Activated CD8-positive, alpha-beta T cell treated with anti-CD3 and anti-CD28 coated beads for 36 hours (primary cell): ENCODE measurements around the gene DLG2. TPM values are rescaled to one million over a fixed set of nuclear protein-coding genes. Genes with fewer than 3 reads are reported as not detected.

Source experiments
- ATAC-seq: fragments of 200-7000 bp; cut with Tn5 transposase; one replicate; pipeline ENCODE4 v1.10.0; 2021; ENCODE audit warnings: mild to moderate bottlenecking, moderate library complexity
- CTCF ChIA-PET: fragments of 350-600 bp; sonication (Branson Sonifier 250); formaldehyde crosslinking; loops from one replicate; lab custom pipeline; 2021; ENCODE audit warnings: antibody characterized with exemption; lab: Charles Lee
- POLR2A ChIA-PET: fragments of 350-600 bp; sonication (Branson Sonifier 250); formaldehyde crosslinking; loops from one replicate; lab custom pipeline; 2021; ENCODE audit warnings: antibody characterized with exemption; lab: Charles Lee
- DNase-seq: peaks from one replicate; pipeline ENCODE4 v3.0.0-alpha.2; 2020
- H3K27ac Mint-ChIP-seq: one replicate; pipeline ENCODE4 v1.8.0; 2021; ENCODE audit warnings: mild to moderate bottlenecking, mixed read lengths
- H3K27me3 Mint-ChIP-seq: one replicate; pipeline ENCODE4 v1.8.0; 2021; ENCODE audit warnings: mixed read lengths
- H3K36me3 Mint-ChIP-seq: one replicate; pipeline ENCODE4 v1.8.0; 2021; ENCODE audit warnings: low read depth, mixed read lengths
- H3K4me1 Mint-ChIP-seq: one replicate; pipeline ENCODE4 v1.8.0; 2021; ENCODE audit warnings: low read depth, mixed read lengths
- H3K4me3 Mint-ChIP-seq: one replicate; pipeline ENCODE4 v1.8.0; 2021; ENCODE audit warnings: mild to moderate bottlenecking, moderate library complexity, mixed read lengths
- H3K9me3 Mint-ChIP-seq: one replicate; pipeline ENCODE4 v1.8.0; 2021; ENCODE audit warnings: mixed read lengths
- intact Hi-C: fragments of 100-400 bp; cut with micrococcal nuclease; formaldehyde crosslinking; loops from one replicate; pipeline ENCODE4 v1.10.0; 2022
- total RNA-seq, 2 experiments: library from RNA; stranded (reverse); gene quantifications; one replicate each; pipeline ENCODE4 v1.2.3, GENCODE V29; 2021
- TF ChIP-seq, protein P1 (sequence below): fragments of 200-600 bp; IDR thresholded peaks from one replicate; pipeline ENCODE4 v1.8.0; 2022; ENCODE audit warnings: antibody characterized with exemption, mild to moderate bottlenecking

The DLG2 gene
- total RNA-seq, 2 experiments from 2014 or later: 2.2 to 2.6 TPM

DNA sequence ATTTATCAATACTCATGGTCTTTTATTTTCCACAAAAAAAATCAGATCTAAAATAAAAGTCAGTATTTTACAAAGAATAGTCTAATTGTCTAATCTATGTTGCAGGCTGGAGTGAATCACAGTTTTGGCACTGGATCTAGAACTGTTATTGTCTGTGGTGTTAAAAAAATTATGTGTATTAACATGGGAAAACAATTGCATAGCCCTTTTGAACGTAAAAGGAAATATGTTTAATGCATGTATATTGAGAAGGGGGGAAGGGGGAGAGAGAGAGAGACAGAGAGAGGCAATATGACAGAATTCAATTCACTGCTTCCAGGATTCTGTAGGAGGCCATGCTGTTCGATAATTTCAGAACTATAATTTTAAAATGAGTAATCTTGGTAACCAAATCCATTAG is 2016.1 kb downstream of the DLG2 start:
- Mint-ChIP-seq H3K4me1 (no peaks in the 10 kb centered on the region), H3K9me3 (no peaks in the 10 kb centered on the region), H3K4me3 (no peak overlapping the region), H3K27ac (no peak overlapping the region), H3K36me3 (no peaks in the 10 kb centered on the region), H3K27me3 (peaks cover 2% of the 10 kb centered on the region)
- ChIA-PET POLR2A (no interaction called here), CTCF (no interaction called here)
- DNase-seq: no peak
- intact Hi-C loops: no loop called here
- TF ChIP-seq, protein P1, sequence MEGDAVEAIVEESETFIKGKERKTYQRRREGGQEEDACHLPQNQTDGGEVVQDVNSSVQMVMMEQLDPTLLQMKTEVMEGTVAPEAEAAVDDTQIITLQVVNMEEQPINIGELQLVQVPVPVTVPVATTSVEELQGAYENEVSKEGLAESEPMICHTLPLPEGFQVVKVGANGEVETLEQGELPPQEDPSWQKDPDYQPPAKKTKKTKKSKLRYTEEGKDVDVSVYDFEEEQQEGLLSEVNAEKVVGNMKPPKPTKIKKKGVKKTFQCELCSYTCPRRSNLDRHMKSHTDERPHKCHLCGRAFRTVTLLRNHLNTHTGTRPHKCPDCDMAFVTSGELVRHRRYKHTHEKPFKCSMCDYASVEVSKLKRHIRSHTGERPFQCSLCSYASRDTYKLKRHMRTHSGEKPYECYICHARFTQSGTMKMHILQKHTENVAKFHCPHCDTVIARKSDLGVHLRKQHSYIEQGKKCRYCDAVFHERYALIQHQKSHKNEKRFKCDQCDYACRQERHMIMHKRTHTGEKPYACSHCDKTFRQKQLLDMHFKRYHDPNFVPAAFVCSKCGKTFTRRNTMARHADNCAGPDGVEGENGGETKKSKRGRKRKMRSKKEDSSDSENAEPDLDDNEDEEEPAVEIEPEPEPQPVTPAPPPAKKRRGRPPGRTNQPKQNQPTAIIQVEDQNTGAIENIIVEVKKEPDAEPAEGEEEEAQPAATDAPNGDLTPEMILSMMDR: no peak
- no peak for ATAC-seq

DNA sequence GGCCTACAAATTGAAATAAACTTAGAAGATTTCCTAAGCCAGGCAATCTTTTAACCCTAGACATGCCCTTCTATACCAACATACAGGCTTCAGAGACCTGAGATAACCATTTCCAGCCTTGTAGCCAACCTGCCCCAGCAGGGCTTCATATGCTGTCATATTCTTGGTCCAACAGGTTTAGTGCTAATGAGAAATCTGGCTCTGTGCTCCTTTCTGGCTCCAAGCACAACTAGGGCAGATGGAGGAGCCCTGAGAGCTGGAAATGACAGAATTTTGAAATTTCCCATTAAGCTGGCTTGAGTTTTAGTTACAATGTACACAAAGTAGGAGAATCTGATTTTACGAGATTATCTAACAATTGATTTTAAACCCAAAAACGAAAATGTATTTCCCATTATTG is 2018.0 kb downstream of the DLG2 start:
- CTCF ChIA-PET: no interaction called here
- H3K4me1 Mint-ChIP-seq: no peaks in the 10 kb centered on the region

DNA sequence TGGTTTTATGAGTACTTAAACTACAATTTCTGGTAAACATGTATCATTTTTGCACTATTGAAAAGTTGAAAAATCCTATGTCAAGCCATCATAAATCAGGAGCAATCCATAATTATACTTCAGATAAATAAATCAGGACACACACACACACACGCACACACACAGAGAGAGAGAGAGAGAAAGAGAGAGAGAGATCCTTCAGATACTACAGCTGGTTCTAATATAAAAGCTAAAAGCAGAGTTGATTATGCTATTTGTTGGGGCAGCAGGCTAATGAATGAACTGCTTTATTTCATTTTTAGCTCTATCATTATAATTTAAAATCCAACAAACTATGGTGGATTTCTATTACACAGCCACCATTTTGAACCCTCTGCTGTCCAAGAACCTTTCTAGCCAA is 2018.6 kb downstream of the DLG2 start:
- Mint-ChIP-seq H3K9me3 (no peaks in the 10 kb centered on the region), H3K27me3 (peaks cover 2% of the 10 kb centered on the region), H3K4me1 (no peaks in the 10 kb centered on the region), H3K27ac (no peak overlapping the region), H3K36me3 (no peaks in the 10 kb centered on the region), H3K4me3 (no peak overlapping the region)
- TF ChIP-seq, protein P1: no peak
- intact Hi-C loops: no loop called here
- ChIA-PET CTCF (no interaction called here), POLR2A (no interaction called here)
- ATAC-seq (no peak), DNase-seq (no peak)

More for the DNA sequence above, 2018.0 kb downstream of the DLG2 start:
- DNase-seq (no peak), ATAC-seq (no peak)
- H3K27me3 Mint-ChIP-seq: peaks cover 2% of the 10 kb centered on the region
- intact Hi-C loops: no loop called here
- H3K36me3 Mint-ChIP-seq: no peaks in the 10 kb centered on the region
- TF ChIP-seq, protein P1: no peak
- no peak overlapping the region for H3K4me3 Mint-ChIP-seq
- H3K27ac Mint-ChIP-seq: no peak overlapping the region
- no peaks in the 10 kb centered on the region for H3K9me3 Mint-ChIP-seq
- POLR2A ChIA-PET: no interaction called here

DNA sequence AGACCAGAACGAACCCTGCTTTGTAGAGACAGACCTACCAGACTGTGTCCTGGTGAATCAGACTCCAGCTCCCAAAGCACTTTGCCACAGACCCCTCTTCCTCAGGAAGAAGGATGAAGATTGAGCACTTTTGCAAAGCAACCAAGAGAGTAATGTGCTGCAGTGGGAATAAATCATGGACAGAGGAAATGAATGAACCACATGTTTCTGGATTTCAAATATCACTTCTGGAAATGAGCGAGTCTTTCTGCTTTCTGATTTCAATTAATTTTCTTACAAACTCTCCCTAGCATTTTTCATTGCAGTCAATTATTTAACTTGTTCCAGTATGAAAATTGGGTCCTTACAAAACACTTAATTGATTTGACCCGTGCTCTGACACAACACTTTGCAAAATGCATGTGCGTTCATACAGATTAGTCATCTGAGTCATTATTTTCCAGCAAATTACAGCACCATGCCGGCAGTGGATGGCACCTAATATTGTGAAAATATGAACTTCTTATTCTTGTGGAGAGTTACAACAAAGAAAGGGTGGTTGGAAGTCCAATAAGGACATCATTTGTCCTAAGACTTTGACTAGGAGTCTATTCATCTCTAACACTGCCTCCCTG is 2025.1 kb downstream of the DLG2 start:
- intact Hi-C loops: no loop called here
- Mint-ChIP-seq H3K4me3 (no peak overlapping the region), H3K27ac (no peak overlapping the region), H3K36me3 (no peaks in the 10 kb centered on the region), H3K4me1 (no peaks in the 10 kb centered on the region), H3K27me3 (no peaks in the 10 kb centered on the region), H3K9me3 (no peaks in the 10 kb centered on the region)
- DNase-seq: no peak
- no peak for ATAC-seq
- POLR2A ChIA-PET: no interaction called here
- CTCF ChIA-PET: no interaction called here
- TF ChIP-seq, protein P1: no peak

DNA sequence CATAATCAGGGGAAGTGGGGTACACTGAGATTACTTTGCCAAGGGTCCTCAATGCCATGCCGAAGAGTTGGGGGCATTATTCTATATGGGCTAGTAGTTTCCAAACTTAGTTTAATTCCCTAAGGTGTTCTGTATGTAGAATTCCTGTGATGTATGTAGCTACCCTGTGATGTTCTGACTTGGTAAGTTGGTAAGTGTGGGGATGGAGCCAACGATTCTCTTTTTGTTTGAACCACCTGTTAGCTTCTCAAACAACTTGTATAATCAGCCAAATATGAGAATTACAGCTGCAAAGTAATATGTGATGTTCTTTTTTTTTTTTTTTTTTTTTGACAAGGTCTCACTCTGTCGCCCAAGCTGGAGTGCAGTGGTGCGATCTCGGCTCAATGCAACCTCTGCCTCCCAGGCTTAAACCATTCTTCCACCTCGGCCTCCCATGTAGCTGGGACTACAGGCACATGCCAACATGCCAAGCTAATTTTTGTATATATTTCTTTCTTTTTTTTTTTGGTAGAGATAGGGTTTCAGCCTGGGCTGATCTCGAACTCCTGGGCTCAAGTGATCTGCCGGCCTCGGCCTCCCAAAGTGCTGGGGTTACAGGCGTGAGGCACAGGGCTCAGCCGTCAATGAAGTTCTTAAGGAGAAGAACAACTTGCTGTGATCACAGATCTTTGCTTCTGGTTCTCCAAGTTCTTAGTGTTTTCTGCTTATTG is 2025.8 kb downstream of the DLG2 start:
- H3K27ac Mint-ChIP-seq: no peak overlapping the region
- DNase-seq (no peak), ATAC-seq (no peak)
- H3K4me3 Mint-ChIP-seq: no peak overlapping the region
- no peaks in the 10 kb centered on the region for H3K4me1 Mint-ChIP-seq
- no peaks in the 10 kb centered on the region for H3K27me3 Mint-ChIP-seq
- H3K36me3 Mint-ChIP-seq: no peaks in the 10 kb centered on the region
- H3K9me3 Mint-ChIP-seq: peaks cover under 1% of the 10 kb centered on the region
- TF ChIP-seq, protein P1: no peak
- intact Hi-C loops: no loop called here
- ChIA-PET CTCF (no interaction called here), POLR2A (no interaction called here)
